T-helper 22 cell (primary cell): ENCODE results near the gene FOSB.
A peak's percentile ranks its signal among the peaks of the same experiment; 100 is the strongest.
"Not testable (repeated sequence)": the region's sequence is repeated elsewhere in the genome, so short reads cannot be mapped to it uniquely, and the experiment has no call there.

Experiments
- DNase-seq: peaks from one replicate; pipeline ENCODE4 v3.0.0-alpha.2; 2020; ENCODE audit warnings: low read depth

FOSB gene

GRCh38 chr19:45467456-45468158, at the start of gene FOSB:
FOSB (plus strand) TSS chr19:45467996; CDS start chr19:45468587, 591 bp downstream.
- peak; percentile 92 for DNase-seq

GRCh38 chr19:45418802-45419201, 49.0 kb upstream of the FOSB start:
- no peak for DNase-seq

DNA sequence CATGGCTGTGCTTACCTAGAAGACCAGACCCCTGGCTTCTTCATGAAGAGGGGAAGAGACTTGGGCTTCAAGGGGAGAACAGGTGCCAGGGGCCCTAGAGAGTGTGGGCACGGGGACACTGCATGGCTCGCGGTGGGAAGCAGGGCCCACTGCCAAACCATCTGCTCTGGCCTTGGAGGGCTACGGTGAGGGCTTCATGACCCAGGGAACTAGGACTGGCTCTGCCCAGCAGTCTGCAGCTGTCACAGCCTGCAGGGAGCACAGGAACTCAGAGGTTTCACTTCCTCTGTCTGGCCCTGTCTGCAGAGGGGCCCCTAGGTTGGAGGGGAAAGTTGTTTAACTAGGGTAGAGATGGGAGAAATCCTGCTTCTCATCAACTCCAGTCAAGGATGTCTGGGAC, 48.4 kb upstream of the FOSB start:
- no peak for DNase-seq

GRCh38 chr19:45419895-45420294, 47.9 kb upstream of the FOSB start:
- no peak for DNase-seq

- no peak for DNase-seq
These were observed 47.4 kb upstream of the FOSB start for GRCh38 chr19:45420356-45420755.

DNA sequence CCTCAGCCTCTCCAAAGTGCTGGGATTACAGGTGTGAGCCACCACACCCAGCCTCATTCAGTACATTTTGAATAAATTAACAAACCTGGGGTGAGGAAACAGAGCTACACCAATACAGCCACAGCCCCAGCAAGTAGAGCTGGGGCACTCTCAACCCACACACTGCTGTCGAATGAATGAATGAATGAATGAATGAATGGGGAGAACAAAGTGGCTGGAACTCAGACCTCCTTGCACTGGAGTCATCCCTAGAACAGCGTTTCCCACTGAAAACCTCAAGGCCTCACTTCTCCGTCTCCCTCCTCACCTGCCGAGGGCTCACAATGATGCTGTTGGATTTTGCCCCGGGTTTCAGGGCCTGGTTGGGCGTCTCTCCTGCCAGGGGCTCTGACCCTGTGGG, 46.9 kb upstream of the FOSB start:
- DNase-seq, result no peak

GRCh38 chr19:45421947-45422498, 45.8 kb upstream of the FOSB start:
- DNase-seq, result no peak

DNA sequence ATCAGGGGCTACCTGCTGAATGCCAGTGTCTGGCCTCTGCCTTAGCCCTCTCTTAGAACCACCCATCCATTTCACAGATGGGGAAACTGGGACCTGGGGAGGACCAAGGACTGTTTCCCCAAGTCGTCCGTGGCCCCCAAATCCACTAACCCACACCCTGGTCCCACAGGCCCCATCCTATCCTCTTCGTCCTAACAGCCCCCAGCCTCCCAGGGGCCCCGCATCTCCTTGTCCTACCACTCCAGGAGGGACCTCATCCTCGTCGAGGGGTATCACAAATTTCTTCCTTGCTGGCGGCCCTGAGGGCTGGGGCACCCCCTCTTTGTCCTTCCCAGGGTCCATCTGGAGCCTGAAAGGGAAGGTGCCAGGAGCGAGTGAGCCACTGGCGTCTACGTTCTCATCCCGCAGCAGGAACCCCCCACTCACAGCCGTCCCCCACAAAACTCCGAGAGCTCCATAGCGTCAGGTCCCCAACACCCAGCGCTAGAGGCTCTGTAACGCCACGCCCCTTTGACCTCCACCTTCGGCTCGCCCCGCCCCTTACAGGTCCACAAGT, 44.7 kb upstream of the FOSB start:
- no peak for DNase-seq

- peak; percentile 74 for DNase-seq
These were observed 44.1 kb upstream of the FOSB start, which contains the start of gene ERCC1 for GRCh38 chr19:45423589-45424190. ERCC1 (minus strand) TSS chr19:45423917; CDS start chr19:45423374, 543 bp downstream.

- DNase-seq, result peak; percentile 39
These were observed 43.4 kb upstream of the FOSB start for GRCh38 chr19:45424191-45425058.

- no peak for DNase-seq
These were observed 39.2 kb upstream of the FOSB start for GRCh38 chr19:45428384-45429231.

- not testable (repeated sequence) for DNase-seq
These were observed 37.9 kb upstream of the FOSB start for GRCh38 chr19:45429896-45430295.

DNA sequence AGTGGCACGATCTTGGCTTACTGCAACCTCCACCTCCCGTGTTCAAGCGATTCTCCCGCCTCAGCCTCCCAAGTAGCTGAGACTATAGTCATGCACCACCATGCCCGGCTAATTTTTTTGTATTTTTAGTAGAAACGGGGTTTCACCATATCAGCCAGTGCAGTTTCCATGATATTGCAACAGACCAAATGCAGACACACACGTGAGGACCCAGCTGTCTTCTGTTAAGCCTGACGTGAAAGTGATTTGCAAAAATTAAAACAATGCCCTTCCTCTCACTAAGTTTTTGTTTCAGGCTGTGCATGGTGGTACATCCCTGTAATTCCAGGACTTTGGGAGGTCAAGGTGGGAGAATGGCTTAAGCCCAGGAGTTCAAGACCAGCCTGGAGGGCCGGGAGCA, 36.8 kb upstream of the FOSB start:
- DNase-seq, result not testable (repeated sequence)

DNA sequence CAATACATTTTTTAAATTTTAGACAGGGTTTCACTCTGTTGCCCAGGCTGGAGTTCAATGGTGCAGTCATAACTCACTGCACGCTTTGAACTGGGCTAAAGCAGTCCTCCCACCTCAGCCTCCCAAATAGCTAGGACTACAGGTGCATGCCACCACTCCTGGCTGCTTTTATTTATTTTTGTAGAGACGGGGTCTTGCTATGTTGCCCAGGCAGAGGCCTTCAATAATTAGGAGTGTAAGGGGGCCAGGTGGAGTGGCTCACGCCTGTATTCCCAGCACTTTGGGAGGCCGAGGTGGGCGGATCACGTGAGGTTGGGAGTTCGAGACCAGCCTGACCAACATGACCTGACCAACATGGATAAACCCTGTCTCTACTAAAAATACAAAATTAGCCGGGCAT, 35.3 kb upstream of the FOSB start:
- DNase-seq, result not testable (repeated sequence)

GRCh38 chr19:45437328-45437727, 30.5 kb upstream of the FOSB start:
- DNase-seq, result no peak

DNA sequence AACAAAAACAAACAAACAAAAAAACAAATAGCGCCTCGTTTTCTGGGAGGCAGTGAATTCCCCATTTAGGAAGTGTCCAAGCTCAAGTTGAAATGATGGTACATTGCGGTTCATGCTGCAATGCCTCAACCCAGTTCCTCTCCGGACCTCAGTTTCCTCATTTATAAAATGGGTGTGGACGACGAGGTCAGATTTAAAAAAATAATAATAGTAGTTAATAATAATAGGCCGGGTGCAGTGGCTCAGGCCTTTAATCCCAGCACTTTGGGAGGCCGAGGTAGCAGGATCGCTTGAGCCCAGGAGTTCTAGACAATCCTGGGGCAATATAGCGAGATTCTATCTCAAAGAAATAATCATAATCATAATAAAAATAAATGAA, 28.6 kb upstream of the FOSB start:
- no peak for DNase-seq

GRCh38 chr19:45439569-45440258, 28.1 kb upstream of the FOSB start:
- peak; percentile 68 for DNase-seq

DNA sequence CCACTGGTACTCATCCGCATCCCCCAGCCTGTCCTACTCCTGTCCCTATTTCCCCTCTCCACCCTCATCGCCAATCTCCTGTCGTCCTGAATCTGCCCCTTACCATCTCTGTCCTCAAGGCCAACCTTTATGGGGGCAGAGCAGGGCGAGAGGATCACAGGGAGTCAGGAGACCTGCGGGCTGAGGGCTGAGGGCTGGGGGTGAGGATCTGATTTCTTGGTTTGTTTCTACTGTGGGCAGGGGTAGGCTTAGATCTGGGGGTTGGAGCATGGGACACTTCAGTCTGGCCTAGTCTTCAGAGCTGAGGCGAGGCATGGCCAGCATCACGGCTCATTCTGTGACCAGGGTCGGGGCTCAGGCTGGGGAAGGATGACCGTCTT, 27.5 kb upstream of the FOSB start:
- DNase-seq, result no peak

GRCh38 chr19:45440873-45441654, 26.7 kb upstream of the FOSB start:
- no peak for DNase-seq

DNA sequence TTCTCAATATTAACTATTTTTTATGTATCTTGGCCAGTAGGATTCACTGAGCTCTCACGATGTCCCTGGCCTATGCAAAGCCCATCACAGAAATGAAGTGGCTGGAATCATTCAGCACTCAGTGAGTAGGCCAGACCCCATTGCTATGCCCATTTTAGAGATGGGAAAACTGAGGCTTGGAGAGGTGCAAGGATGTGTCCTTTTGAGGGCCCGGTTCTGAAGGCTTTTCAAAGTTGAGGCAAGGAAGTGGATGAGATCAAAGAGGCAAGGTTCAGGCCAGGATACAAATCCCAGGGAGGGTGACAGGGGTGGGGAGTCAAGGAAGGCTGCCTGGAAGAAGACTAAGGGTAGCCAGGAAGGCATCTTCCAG, 25.4 kb upstream of the FOSB start:
- no peak for DNase-seq
